NOMO-1 (cell line): ENCODE results near the gene RPL7A.
"Not testable (repeated sequence)": the region's sequence is repeated elsewhere in the genome, so short reads cannot be mapped to it uniquely, and the experiment has no call there.

ENCODE experiments used
- DNase-seq, 2 experiments: peaks; one replicate each; lab custom pipeline; 2025; ENCODE audit not compliant: unreplicated experiment in 2 of 2; lab: John Stamatoyannopoulos, UW

The RPL7A gene

GRCh38 chr9:133366435-133366834 is 18.4 kb downstream of the RPL7A start:
- no peak for DNase-seq

GRCh38 chr9:133367221-133367620 is 19.2 kb downstream of the RPL7A start:
- no peak for DNase-seq

DNA sequence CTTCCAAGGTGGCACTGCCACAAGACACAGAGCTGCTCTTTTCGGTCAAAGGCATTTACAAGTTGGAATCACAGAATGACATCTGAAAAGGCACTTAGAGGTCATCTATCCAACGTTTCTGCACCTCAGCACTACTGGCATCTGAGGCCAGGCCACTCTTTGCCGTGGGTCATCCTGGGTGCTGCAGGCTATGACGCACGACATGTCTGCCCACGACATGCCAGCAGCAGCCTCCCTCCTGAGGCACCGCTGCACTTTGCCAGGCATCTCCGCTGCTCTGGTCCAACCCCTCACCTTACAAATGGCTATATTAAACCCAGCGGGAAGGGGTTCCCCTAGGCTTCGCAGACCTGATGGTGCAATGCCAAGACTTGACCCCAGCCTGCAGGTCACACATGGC is 19.8 kb downstream of the RPL7A start:
- no peak for DNase-seq

DNA sequence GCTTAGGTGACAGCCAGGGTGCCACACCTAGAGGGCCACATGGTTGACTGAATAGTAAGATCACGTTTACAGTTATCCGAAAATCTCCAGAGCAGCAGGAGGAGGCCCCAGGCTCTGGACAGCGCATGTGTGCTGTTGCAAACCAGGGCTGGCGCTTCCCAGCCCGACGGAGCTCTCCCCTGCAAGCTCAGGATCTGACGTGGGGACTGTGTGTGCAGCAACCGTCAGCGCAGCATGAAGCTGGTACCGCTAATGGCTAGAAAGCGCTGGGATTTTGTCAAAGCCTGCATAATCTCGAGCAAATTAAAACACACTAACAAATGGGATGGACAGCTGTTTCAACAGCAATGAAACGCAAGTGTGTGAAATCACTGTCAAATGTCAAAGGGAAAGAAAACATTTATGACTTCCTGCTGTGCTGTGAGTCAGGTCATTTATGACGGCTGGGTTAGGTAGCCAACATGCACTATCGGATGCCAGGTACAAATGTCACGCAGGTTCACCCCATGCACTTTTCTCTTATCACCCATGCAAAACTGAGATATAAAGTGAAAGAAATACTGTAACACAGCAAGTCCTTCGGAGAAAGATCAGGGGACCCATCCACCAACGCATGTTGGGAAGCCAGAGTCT is 20.3 kb downstream of the RPL7A start:
- no peak for DNase-seq

DNA sequence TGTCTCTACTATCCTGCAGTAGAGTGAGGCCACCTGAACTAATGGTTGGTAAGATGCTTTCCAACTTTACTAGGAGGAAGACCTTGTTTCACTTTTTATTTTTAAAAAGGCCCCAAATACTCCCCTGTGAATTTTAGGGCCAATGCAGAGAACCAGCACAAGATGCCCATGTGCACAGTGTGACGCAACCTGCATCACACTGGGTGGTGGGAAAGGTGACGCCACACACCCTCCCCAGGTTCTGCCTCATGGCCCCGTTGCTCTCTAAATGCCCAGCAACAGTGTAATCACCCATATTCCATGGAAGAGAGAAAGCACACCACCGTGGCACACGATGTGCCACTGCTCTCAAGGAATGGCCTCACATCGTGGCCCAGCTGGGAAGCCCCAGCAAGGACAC is 21.4 kb downstream of the RPL7A start:
- no peak for DNase-seq

DNA sequence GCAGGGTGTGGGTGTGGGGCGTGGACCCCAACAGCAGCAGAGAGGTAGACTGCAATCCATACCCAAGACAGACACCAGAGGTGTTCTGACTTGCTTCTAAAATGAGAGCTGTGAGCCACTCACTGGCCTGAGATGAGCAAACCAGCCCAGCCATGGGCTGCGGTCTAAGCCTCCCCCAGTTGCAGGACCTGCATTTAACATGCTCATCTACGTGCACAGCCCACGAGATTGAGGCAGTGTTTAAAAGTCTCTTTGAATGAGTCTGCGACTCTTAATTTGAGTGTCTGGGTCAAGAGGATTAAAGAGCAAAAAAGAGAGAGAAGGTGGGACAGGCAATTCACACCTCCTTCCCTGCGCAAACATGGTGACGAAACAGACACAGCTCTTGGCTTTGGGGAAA is 21.9 kb downstream of the RPL7A start:
- DNase-seq = no peak

DNA sequence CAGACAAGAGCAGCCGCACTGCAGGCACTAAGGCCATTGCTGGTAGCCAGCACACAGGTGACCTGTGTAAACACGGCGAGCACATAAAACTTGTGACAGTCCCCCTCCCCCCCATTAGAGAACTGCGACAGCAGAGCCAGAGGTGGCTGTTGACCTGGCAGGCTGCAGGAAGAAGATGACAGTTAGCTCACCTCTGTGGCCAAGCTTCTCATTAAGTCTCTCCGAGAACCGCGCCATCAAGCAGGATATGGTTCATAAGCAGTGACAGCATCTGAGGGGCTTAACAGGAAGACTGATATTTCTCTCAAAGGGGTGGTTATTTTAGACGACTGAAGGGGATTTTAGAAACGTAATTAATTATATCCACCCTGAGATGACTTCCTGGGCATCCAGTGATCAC is 22.7 kb downstream of the RPL7A start:
- DNase-seq = no peak

DNA sequence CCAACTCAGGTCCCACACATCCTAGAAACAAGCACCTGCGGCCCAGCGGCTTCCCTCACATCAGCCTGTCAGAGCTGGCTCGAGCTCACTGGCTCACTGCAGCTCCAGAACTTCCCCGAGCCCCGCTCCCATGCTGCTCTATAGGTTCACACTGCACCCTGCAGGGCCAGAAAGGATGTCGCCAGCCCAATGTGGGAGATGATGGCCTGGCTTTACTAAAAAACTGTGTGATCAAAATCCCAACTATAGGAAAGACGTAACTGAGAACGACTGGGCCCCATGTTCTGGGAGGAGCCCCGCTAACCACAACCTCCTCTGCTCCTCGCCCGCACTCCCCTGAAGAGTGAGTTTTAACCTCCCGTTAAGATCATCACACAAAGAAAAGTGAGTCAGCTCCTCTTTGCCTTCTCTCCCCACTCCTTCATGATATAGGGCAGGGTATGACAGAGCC is 23.3 kb downstream of the RPL7A start:
- DNase-seq = no peak

DNA sequence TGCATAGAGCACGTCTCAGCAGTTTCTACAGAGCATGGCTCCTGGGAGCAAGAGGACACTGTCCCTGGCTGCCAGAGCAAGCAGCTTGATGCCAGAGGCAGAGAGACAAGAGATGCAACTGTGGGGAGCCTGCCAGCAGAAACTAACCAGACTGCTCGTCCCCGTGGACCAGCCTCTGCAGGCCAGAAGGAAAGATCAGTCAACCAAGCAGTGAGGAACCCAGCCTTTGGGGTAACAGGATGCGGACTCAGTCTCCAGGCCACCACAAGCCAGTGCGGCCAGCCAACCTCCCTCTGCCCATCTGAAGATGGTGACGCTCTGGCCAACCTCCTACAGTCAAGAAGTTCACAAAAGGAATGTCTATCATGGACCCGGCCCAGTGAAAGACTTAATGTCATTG is 24.1 kb downstream of the RPL7A start:
- DNase-seq = no peak

DNA sequence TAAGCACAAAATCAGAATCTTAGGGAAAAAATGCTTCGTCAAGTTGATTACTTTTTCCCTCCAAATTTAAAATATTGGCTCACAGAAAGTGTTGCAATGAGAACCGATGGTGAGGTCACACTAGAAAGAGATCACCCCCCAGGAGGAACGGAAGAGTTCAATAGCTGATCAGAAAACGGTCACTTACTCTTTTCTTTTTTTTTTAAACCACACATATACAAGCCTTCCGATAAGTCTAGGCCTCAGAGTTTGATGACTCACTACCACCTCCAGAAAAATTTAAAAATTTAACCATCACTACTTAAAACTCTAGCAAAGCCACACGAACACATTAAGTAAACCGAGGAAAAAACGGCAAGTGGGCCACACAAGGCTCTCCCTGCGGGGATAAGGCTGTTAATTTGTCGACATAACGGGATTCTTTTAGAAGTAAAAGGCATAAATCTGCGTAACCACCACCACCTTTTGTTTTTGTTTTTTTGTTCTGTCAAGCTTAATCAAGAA is 26.6 kb downstream of the RPL7A start:
- DNase-seq = peak; percentile 34 to 58

- peak in 1 of 2 experiments; percentile 47 for DNase-seq
Measured at GRCh38 chr9:133375116-133375723, 27.2 kb downstream of the RPL7A start.

DNA sequence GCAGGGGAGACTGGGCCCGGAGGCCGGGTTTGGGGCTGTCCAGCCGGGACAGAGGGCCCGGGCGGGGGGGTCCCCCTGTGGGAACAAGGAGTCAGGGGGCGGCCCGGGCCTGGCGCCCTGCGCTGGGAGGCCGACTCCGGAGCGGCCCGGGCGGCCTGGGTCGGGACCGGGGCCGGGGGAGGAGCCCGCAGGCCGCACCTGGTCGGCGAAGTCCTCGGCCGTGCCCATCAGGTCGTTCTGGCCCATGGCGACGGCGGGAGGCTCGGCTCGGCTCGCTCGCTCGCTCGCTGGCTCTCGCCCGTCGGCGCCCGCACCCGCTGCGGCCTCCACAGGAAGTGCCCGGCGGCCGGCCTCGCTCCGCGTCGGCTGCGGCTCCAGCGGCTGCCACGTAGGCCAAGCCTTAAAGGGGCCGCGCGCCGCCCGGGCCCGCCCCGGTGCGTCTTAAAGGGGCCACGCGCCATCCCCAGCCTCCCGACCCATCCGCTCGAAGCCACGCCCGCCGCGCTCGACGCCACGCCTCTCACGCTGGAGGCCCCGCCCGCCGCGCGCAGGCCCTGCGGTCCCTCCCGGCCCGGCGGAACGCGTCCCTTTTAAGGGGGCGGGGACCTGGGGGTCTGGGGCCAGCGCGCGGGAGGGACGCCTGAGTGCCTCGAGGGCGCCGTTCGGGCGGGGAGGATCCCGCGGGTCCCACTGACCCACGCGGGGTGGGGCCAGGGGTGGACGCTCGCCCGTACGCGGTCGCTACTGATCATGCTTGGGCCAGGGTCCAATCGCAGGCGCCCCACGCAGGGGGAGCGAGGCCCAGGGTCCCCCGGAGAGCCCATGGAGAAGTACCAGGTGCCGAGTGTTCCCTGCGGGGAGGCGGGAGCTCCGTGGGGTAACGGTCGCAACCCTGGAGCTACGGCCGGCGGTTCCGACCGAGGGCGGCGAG is 28.0 kb downstream of the RPL7A start, which contains the start of the genes STKLD1 and SURF4:
STKLD1 (plus strand) TSS at position 643 of the 931 bp plus-strand sequence; CDS start at position 751, 108 bp downstream.
SURF4 (minus strand) TSS at position 337 of the 931 bp plus-strand sequence; CDS start at position 246, 91 bp downstream.
- peak; percentile 91 to 96 for DNase-seq

DNA sequence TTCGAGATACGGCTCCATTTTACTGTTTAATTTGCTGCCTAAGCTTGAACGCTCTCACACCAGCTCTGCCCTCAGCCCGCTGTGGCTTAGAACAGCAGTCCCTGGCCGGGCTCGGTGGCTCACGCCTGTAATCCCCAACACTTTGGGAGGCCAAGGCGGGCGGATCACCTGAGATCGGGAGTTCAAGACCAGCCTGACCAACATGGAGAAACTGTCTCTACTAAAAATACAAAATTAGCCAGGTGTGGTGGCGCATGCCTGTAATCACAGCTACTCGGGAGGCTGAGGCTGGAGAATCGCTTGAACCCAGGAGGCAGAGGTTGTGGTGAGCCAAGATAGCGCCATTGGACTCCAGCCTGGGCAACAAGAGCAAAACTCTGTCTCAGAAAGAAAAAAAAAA is 29.3 kb downstream of the RPL7A start:
- not testable (repeated sequence) for DNase-seq

DNA sequence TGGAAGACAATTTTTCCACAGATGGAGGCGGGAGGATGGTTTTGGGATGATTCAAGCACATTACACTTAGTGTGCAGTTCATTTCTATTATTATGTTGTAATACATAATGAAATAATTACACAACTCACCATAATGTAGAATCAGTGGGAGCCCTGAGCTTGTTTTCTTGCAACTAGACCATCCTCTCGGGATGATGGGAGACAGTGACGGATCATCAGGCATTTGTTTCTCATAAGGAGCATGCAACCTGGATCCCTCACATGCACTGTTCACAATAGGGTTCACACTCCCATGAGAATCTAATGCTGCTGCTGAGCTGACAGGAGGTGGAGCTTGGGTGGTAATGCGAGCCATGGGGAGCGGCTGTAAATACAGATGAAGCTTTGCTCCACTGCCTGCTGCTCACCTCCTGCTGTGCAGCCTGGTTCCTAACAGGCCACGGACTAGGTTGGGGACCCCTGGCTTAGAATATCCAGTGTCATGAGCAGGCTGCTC is 29.8 kb downstream of the RPL7A start:
- no peak for DNase-seq

DNA sequence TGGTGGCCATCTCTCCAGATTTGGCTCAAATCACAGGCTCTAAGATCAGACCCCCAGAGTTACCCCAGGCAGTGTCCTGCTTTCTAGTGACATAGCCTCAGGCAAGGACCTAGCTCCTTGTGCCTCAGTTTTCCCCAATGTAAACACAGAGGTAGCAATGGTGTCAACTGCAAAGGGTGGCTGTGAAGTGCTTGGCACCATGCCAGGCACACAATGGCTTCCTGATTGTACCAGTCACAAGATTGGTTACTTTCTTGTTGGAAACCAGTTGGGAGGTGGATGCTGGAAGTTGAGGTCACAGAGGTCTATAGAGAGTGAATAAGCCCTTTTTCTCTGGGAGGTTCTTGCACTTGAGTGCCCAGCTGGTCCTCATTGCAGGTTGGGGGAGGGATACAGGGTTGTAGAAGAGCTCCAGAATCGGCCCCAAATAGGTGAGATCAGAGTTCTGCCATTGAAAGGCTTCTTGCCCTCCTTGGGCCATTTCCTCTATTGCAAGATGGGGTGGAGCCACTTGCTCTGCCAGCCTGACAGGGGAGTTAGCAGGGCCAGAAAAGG is 30.5 kb downstream of the RPL7A start:
- DNase-seq = no peak

DNA sequence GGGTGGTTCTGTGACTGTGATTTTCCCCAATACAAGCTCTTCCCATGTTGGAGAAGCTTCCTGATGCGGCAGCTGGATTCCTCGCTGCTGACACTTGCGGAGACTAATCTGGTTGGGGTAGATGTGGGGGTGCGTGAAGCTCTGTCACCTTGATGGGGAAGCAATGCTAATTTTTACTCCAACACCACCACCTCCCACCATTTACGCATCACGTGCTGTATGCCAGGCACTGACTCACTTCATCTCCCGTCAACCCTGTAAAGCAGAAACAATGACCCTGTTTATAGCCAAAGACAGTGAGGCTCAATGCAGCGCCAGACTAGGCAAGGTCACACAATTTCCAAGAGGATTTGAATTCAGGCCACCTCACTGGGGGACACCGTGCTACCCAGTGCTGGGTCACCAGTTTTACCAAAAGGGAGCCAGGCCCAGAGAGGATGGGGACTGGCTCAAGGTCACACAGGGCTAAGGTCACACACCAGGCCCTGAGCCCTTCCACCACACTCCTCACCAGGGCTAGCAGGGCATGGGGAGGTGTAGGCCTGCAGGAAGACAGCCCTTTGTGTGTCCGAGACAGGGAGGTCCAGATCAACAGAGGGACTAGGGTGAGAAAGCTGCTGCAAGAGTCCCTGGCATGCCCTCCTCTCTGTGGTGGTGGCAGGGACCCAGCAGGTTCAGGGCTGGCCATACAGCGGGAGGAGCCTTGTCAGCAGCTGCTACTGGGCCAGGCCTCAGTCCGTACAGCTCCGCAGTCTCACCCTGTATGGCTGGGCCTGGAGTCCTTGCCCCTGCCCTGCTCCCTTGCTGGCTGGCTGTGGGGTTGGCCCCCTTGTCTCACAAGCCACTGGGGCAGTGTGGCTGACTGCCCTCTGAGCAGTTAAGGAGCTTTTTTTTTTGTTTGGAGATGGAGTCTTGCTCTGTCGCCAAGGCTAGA is 31.4 kb downstream of the RPL7A start:
- DNase-seq = no peak

GRCh38 chr9:133380734-133381133 is 32.7 kb downstream of the RPL7A start:
- no peak for DNase-seq

DNA sequence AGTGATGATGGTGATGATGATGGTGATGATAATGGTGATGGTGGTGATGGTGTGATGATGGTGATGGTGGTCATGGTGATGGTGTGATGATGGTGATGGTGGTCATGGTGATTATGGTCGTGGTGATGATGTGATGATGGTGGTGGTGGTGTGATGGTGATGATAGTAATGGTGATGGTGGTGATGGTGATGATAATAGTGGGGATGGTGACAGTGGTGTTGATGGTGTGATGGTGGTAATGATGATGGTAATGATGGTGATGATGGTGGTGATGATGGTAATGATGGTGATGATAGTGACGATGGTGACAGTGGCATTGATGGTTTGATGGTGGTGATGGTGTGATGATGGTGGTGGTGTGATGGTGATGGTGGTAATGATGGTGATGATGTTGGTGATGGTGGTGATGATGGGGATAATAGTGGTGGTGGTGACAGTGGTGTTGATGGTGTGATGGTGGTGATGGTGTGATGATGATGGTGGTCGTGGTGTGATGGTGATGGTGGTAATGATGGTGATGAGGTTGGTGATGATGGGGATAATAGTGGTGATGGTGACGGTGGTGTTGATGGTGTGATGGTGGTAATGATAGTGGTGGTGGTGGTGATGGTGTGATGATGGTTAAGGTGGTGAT is 34.6 kb downstream of the RPL7A start:
- DNase-seq = no peak

DNA sequence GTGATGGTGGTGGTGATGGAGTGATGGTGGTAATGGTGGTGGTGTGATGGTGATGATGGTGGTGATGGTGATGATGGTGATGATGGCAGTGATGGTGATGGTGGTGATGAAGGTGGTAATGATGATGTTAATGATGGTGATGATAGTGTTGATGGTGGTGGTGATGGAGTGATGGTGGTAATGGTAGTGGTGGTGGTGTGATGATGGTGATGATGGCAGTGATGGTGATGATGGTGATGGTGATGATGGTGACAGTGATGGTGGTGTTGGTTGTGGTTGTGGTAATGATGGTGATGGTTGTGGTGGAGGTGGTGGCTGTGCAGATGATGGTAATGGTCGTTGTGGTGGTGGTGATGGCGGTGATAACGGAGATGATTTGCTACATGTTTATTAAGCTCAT is 35.4 kb downstream of the RPL7A start:
- no peak for DNase-seq
